Measurements from ENCODE around the gene SLC16A5.
"Not testable (repeated sequence)": the region's sequence is repeated elsewhere in the genome, so short reads cannot be mapped to it uniquely, and the experiment has no call there.

Gene SLC16A5

DNA sequence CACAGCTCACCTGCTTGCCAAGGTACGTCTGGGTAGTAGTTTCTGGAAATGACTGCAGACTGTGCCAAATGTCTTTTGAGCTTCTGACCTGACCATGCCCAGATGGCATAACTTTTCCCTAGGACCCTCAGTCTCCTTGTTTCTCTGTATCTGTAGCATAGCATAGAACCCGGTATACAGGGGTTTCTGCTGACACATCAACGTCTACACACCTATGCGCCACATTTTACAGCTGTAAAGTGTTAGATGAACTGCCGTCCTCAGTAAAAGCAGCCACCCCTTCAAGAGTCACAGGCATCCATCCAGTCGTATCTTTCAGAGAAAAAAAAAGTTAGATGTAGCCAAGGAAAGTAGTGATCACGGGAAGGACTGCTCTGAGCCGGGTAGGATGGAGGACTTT lies 23.3 kb upstream of the SLC16A5 start:
- no peak for DNase-seq

DNA sequence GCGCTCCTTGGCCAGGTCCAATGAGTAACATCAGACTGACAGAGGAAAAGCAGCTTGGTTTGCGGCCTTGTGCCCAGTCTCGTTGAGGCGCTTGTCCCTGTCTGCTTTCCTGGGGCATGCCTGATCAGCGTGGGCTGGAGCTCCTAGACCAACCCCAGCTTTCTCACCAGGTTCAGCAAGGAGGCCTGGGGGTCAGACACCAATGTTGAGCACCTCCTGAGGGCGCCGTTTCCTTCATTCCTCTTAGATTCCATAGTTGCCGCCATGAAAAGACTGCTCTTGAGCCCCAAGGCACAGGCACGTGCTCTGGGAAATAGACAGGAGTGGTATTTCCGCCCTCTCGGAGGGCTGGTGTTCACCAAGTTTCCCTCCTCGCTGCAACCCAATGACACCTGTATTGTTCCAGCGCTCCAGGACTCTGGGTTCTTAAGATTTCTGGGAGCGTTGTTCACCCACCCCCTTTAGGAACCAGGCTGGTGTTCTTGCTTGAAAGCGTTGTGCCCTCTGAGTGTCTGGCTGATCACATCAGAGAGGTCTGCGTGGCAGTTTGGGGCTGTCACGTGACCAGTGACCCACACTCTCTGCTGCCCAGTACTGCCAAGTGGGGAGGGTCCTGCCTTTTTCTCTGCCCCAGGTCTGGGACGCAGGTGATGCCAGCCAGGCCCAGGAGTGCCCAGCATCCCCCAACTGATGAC lies 22.7 kb upstream of the SLC16A5 start:
- no peak for DNase-seq

- DNase-seq: peak; percentile 12
Observed at GRCh38 chr17:75065562-75066151, 22.1 kb upstream of the SLC16A5 start.

DNA sequence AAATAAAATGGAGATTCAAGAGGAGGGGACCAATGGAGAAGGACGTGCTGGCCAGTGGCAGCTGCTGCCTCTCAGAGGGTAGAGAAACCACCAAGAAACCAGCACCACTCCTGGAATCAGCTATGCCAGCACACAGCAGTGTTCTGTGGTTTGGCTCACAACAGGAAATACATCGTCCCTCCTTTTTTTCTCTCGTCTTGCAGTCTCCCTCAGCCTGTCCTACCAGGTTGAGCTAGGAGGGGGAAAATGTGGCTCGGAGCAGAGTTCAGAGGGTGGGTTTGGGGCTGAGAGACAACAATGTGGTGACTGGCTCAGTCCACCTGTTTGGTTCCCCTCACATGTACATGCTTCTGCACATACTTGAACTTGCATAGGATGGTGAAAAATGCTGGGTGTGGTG lies 19.9 kb upstream of the SLC16A5 start:
- no peak for DNase-seq

DNA sequence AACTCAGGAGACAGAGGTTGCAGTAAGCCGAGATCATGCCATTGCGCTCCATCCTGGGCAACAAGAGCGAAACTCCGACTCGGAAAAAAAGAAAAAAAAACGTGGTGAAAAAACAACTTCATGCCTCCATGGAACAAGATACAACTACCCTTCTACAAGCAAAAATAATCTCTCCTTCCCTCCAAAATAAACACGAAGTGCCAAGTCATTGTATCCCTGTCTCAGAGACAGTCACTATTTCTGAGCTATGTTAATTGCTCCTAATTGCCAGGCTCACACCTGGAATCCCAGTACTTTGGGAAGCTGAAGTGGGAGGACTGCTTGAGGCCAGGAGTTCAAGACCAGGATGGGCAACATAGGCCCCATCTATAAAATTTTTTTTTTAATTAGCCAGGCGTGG lies 19.0 kb upstream of the SLC16A5 start:
- no peak for DNase-seq

GRCh38 chr17:75069783-75070182 lies 18.0 kb upstream of the SLC16A5 start:
- DNase-seq: peak; percentile 46

GRCh38 chr17:75071478-75072271 lies 16.1 kb upstream of the SLC16A5 start:
- DNase-seq: not testable (repeated sequence)

GRCh38 chr17:75072909-75073308 lies 14.8 kb upstream of the SLC16A5 start:
- DNase-seq: not testable (repeated sequence)

GRCh38 chr17:75073618-75074047 lies 14.1 kb upstream of the SLC16A5 start:
- no peak for DNase-seq

GRCh38 chr17:75074532-75074931 lies 13.2 kb upstream of the SLC16A5 start:
- DNase-seq: no peak

GRCh38 chr17:75075597-75076336 lies 12.0 kb upstream of the SLC16A5 start:
- no peak for DNase-seq

DNA sequence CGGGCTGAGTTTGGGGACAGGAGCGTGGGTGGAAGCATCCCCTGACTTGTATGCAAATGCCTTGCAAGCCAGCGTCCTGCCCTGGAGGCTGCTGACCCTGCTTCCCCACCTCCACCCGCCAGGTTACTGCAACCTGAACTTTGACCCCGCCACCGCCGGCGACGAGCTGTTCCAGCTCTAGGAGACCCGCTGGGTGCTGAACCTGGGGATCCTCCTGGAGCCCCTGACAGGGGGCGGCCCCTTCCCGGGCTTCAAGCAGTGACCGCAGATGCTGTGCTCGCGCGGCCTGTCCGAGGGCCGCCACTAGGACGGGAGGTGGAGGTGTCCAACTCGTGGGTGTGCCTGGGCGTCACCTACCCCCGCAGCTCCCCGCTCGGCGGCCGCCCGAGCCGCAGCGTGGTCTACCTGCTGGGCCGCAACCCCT lies 10.7 kb upstream of the SLC16A5 start:
- no peak for DNase-seq

GRCh38 chr17:75077496-75078283 lies 10.1 kb upstream of the SLC16A5 start:
- DNase-seq: no peak

DNA sequence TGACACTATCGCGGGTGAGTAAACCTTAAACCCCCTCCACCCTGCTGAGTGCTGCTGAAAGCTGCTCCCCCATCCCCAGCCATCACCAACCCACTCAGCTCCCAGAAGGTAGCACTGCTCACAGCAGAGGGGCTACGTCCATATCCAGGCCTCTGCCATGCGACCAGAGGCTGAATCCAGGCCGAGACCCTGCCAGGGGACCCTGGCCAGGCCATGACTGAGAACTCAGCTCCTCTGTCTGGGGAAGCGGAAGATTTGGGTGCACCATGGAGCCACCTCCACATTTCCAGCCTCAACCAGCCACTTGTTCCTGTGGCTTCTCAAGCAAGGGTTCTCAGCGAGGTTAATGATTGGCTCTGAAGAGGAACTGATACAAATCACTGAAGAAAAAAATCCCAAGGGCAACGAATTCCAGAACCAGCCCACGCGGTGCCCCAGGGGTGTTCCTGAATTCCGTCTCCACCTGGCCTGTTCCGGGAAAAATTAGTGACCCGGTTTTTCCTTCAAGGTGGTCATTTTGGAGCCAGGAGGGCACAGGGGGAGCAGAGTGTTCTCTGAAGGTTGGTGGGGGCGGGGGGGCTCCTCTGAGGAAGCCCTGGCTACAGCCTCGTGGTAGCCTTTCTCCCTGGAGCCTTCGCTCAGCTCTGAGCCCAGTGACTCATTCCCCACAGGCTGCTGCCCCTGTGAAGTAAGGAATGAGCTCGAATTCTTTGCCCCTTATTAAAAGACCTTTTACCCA lies 9.3 kb upstream of the SLC16A5 start:
- peak; percentile 97 for DNase-seq

- no peak for DNase-seq
Observed at GRCh38 chr17:75079023-75079373, 8.8 kb upstream of the SLC16A5 start.

GRCh38 chr17:75081611-75082540 lies 5.9 kb upstream of the SLC16A5 start:
- DNase-seq: no peak

DNA sequence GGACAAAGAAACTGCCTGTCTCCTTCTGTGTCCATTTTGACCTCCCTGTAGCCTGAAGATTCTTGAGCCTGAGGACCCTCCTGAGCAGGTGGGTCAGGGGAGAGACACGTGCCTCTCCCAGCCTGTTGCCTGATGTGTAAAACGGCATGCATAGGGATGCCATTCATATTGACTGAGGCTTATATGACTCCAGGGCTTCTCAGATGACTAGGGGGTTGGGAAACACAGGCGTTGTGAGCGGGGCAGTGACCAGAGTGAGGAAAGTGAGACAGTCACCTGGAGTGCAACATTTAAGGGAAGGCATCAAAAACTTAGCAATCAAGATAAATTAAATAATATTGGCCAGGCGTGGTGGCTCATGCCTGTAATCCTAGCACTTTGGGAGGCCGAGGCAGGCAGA lies 5.1 kb upstream of the SLC16A5 start:
- DNase-seq: no peak

- DNase-seq: peak; percentile 66
Observed at GRCh38 chr17:75084039-75084660, 3.6 kb upstream of the SLC16A5 start.

- DNase-seq: no peak
Observed at GRCh38 chr17:75086496-75087181, 1.1 kb upstream of the SLC16A5 start.

DNA sequence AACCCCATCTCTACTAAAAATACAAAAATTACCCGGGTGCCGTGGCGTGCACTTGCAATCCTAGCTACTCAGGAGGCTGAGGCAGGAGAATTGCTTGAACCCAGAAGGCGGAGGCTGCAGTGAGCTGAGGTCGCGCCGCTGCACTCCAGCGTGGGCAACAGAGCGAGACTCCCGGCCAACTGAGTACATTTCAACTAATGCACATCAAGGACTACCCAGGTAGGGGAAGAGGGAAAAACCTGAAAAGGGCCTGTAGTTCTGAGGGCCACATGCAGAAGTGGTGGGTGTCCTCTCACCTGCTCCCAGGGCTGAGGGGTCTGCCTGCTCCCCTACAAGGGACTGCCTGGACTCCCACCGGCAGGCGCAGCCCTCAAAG lies 584 bp upstream of the SLC16A5 start:
- DNase-seq: no peak

Data from kidney glomerular epithelial cell (primary cell).